CD4-positive, alpha-beta T cell treated with Interleukin-21 for 1 hour (primary cell): ENCODE data around the gene TMX1.
"Not testable (repeated sequence)": the region's sequence is repeated elsewhere in the genome, so short reads cannot be mapped to it uniquely, and the experiment has no call there.

Source experiments
- DNase-seq: peaks from one replicate; pipeline ENCODE4 v3.0.0-alpha.2; 2020

TMX1 gene, protein sequence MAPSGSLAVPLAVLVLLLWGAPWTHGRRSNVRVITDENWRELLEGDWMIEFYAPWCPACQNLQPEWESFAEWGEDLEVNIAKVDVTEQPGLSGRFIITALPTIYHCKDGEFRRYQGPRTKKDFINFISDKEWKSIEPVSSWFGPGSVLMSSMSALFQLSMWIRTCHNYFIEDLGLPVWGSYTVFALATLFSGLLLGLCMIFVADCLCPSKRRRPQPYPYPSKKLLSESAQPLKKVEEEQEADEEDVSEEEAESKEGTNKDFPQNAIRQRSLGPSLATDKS

DNA sequence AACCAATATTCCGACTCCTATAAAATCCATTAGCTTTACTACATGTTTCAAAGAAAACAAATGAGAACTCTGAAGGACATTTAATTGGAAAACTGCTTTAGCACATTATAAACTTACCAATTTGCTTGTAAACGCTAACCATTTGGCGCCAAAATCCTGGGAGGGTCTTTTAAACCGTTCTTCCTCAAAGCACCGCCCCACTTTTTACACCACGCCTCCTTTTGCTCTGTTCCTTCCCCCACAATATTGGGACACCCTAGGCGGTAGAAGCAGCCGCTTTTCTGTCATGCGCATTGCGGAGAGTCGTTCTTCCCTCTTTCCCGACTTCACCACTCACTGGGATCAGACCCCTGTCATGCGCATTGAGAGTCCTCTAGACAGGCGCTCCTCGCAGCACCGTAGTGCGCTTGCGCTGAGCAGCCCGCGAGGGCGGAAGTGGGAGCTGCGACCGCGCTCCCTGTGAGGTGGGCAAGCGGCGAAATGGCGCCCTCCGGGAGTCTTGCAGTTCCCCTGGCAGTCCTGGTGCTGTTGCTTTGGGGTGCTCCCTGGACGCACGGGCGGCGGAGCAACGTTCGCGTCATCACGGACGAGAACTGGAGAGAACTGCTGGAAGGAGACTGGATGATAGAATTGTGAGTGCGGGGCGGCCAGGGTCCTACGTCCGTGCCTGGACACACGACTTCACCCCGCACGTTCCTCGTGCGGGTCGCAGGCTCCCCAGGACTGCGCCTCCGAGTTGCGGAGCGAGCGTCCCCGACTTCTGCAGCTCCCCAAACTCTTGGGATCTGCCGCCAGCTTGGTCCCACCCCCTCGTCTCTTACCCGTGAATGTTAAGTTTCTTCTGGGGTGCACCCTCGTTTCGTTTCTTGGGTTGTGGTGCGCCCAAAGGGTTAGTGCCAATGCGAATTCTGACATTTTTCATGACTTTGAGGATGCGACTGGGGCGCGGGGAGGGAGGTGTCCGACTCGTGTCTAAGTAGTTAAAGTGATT, at the start of gene TMX1:
TMX1 (plus strand) TSS at position 435 of the 991 bp plus-strand sequence; CDS start at position 481, 46 bp downstream.
- peak; percentile 90 for DNase-seq

DNA sequence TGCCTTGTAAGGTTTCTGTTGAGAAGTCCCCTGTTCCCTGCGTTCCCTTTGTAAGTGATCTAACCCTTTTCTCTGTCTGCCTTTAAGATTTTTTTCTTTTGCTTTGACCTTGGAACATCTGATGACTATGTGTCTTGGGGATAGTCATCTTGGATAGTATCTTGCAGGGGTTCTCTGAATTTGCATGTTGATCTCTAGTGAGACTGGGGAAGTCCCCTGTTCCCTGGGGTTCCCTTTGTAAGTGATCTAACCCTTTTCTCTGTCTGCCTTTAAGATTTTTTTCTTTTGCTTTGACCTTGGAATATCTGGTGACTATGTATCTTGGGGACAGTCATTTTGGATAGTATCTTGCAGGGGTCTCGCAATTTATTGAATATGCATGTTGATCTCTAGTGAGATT, 38.2 kb upstream of the TMX1 start:
- no peak for DNase-seq

DNA sequence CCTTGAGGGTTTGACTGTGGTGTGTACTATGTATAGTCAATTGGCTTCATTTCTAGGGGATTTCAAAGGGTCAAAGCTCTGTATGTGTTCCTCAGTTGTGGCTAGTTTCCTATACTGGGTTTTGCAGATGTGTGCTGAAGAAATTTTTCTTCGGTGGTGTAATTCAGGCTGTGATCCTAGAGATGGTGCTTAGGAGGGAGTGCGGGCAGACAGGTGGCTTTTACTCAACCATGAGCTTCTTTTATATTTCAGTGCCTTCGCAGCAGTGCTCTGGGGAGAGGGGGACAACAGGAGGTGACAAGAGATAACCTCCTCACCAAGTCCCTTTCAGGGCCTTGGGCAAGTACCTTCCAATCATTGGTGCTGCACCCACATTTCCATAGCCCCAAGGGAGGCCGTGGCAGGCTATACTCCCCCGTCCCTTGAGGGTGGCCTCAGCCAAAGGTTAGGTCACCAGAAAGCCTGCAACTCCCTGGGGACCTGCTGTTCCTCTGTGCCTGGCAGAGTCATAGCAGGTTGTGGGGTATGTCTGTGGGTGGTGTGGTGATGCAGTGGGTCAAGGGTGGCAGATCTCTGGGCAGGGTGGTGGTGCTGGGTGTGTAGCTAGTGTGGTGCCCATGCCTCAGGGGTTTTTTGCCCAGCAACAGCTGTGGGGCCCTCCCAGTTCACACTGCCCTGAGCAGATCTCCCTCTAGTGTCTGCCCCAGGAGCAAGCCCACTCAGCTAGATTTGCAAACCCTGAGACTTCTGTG, 37.0 kb upstream of the TMX1 start:
- DNase-seq = no peak

DNA sequence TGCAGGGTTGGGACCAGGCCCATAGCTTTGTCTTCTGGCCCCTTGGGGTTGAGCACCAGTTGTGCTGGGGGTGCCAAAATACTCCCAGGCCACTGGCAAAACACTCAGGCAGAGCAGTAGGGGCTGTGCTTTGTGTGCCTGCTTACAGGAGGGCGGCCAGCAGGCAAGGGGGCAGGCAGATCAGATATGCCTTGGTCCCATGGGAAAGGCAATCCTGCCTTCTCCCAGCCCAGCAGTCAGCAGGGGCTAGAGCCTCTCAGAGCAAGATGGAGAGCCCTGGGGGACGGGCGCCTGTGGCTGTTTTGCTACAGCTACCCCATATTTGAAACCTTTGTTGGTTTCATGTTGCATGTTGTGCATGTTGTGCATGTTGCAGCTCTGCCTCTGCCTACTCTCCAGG, 36.2 kb upstream of the TMX1 start:
- DNase-seq = no peak

DNA sequence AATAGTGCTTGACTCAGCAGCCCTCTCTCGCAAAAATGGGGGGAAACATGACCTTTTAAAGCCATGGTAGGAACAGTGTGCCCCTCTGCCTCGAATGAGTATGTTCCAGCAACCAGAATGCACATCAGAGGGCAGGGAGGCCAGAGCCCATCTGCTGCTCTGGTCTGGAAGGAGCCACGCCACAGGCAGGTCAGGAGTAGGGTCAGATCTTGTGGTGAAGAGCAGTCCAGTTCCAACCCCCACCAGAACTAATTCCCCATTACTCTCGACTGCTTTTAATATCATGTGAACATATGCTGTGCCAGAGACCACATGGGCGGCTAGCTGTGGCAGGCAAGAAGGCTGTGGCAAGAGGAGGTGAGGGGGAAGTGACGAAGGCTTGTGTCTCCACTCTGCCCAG, 34.6 kb upstream of the TMX1 start:
- DNase-seq = no peak

DNA sequence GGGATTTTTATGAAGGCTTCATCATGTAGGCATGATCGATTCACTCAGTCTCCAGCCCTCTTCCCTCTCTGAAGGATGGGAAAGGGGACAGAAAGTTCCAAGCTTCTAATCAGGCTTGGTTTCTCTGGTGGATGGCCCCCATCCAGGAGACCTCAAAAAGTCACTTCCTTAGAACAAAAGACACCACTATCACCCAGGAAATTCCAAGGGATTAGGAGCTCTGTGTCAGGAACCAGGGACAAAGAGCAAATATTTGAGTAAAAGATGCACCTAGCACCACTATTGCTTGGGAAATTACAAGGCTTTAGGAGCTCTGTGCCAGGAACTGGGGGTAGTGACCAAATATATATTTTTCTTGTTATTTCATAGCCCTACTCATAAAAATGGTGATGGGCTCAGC, 33.6 kb upstream of the TMX1 start:
- DNase-seq = no peak

DNA sequence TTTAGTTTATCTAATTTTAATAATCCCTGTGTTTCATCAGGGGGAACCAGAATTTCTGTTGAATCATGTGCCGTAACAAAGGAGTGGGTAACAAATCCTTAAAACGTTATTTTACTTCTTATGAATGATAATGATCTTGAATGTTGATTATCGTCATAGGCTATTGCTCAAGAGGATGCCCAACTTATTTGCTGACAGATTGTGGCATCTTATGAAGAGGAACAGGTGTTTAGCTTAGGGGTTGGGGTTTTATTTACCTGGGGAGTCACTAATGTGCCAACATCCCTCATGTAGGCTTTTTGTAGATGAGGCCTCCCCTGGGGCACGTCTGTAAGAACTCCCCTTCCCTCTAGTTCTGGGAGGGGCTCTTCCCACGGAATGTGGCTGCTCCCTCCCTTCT, 32.4 kb upstream of the TMX1 start:
- DNase-seq = no peak

DNA sequence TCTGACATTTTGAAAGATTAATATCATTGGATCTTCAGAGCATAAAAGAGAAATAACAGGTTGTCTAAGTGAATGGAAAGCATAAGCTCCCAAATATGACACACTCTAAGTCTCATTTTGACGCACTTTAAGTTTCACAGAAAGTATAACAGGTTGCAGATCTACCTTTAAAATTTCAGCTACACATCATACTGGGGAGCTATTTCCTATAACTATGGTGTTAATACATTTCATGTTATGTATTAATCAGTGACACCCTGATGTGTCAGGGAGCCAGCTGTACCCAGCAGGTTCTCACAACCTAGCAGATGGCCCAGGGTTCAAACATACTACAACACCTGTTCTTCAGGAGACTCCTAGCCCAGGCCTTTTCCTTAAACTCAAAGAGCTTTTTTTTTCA, 31.1 kb upstream of the TMX1 start:
- no peak for DNase-seq

DNA sequence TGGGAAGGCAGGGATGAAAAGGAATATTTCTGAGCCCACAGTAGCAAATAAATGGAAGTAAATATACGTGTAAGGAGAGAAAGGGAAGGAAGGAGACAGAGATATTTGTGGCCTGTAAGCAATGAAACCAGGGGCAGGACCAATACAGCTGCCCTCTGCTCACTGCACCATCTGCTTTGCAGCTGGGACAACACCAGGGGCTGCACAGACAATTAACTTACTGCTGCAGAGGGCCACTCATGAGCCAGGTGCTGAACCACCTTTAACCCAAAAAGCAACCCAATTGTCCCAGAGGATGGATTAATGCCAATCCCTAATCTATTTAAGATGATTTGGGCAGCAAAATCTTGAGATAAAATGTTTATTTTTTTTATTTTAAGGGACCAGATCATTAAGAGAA, 30.6 kb upstream of the TMX1 start:
- DNase-seq = no peak

DNA sequence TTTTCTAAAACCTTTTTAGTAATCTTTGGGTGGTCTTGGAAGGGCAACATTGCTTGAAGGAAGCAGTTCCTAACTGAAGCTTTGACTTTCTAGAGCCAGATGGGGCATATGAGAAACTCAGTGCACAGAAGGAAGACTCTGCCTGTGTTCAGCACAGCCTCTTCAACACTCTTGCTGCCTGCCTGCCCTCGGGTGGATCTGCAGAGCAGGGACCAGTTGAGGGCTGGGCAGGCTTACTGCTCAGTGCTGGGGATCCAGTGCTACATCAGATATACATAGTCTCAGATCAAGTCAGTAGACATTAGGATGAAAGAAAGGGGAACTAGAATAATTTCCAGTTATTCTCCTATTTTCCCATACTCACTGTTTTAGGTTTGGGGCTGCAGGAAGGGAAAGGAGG, 29.5 kb upstream of the TMX1 start:
- no peak for DNase-seq

DNA sequence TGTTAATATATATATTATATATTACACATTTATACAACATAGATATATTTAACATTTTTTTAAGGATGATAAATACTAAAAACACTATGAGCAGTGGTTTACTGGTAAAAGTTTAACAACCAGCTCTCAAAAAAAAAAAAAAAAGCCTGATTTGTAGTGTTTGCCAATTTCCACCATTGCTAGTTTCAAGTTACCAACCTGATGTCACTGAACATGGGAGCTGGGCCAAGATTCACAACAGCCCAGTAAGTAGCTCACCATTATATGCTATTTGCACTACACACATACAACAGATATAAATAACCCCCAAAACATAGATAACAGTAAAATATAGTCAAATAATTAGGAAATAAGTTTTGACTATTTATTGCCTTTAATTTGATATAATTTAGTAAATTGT, 28.9 kb upstream of the TMX1 start:
- DNase-seq = no peak

DNA sequence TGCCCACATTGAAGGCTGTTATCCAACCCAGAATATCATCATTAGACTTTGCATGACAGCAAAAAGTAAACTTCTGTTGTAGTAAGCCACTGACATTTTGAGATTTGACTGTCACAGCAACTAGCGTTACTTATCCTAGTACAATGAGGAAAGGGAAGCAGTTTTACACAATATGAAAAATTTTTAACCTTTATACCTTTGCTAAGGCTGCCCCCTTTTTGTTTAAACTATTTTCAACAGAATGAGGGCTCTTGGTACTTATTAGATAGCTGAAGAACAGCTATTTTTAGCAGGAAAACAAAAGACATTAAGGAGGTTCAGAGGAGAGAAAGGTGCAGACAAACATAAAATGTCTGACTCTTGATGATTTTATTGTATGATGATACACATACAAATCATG, 23.4 kb upstream of the TMX1 start:
- no peak for DNase-seq

DNA sequence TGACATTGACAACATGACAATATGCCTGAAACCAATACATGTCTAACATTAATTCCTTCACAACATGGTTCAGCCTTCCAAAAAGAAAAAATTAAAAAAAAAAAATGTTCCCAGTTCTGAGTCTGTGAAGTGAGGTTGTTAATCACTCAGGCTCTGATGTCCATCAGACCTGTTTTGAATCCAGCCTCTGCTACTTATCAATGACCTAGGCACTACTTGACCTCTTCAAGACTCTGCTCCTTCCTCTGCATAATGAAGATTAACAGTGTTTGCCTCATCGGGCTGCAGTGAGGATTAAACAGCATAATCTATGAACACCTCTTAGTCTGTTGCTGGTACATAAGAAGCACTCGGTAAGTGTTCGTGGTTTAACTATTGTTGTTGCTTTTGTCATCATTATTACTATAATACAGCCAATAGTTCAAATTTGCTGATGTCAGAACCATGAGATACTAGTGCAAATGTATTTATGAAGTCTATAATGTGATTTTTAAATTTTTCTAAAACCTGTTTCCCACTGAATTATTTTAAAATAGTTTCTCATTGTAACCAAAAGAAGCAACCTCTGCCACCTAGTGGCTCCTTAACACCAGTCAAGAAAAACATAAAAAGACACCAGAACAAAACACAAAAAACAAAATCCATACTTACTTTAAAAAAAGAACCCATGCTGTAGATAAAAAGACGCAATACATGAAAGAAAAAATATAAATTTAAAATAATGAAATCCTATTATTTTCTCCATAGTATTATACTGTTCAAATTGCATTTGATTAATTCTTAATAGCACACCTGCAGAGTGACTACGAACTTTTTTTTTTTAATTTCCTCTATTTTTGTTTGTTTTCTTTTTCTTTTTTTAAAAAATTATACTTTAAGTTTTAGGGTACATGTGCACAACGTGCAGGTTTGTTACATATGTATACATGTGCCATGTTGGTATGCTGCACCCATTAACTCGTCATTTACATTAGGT, 20.3 kb upstream of the TMX1 start:
- DNase-seq = no peak

DNA sequence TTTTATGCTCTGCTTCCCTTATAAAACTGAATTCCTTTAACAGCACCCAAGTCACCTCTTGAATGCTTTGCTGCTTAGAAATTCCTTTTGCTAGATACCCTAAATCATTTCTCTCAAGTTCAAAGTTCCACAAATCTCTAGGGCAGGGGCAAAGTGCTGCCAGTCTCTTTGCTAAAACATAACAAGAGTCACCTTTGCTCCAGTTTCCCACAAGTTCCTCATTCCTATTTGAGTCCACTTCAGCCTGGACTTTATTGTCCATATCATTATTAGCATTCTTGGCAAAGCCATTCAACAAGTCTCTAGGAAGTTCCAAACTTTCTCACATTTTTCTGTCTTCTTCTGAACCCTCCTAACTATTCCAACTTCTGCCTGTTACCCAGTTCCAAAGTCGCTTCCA, 16.6 kb upstream of the TMX1 start:
- DNase-seq = not testable (repeated sequence)

DNA sequence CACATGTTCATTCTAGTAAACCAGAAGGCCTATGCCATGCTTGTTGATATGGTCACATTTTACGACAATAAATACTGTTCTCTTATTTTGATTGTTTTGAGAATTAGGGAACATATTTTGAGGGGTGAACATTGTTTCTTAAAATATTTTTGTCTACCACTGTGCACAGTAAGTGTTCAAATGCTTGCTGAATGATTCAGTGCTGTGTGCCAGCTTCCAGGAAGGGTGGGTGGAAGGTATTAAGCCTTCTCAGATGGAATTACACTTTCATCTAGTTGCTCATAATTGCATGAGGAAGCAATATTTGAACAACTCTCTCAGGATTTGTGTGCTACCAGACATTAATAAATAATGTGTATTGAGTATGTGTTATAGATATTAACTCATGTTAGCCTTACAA, 15.5 kb upstream of the TMX1 start:
- no peak for DNase-seq

DNA sequence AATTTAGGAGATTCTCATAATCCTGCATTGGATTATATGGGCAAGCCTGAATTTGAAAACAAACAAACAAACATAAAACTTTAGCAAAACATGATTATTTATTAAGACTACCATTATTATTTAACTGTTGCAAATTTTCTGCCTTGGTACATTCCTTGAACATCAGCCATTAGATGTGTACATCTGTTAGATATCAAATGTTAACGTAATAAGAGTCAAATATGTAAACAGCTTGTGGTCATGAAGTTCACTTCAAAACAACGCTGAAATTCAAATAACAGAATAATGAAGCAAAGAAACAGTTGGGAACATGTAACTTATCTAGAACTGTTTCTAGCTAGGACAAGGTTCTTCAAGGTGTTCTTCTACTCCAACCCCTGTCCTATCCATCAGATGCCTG, 14.3 kb upstream of the TMX1 start:
- DNase-seq = no peak

DNA sequence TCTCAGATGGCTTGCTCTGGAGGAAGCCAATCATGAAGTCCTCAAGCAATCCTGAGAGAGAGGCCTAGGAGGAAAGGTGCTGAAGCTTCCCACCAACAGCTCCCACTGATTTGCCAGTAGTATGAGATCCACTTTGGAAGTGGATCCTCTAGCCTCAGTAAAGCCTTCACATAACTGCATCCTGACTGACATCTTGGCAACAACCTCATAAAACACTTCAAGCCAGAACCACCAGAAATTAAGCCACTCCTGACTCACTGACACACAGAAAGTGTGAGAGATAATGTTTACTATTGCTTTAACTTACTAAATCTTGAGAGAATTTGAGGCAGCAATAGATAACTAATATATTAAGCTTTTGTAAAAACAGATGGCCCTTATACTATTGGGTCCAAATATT, 11.7 kb upstream of the TMX1 start:
- no peak for DNase-seq

DNA sequence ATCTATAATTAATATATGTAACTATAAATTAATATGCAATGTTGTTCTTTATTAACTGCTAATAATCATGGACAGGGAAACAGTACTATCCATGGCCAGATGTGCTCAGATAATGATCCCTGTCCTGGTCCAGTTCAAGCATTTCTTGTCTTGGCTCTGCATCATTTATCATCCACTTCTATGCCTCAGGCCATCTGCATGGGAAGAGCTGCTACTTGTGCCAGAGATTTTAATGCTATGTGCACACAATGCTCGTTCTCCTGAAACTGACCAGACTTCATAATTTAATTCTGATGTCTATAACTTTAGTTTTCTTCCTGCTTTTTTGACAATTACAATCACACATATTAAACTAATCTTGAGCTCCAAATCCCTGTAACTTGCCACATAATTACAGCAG, 11.2 kb upstream of the TMX1 start:
- no peak for DNase-seq

DNA sequence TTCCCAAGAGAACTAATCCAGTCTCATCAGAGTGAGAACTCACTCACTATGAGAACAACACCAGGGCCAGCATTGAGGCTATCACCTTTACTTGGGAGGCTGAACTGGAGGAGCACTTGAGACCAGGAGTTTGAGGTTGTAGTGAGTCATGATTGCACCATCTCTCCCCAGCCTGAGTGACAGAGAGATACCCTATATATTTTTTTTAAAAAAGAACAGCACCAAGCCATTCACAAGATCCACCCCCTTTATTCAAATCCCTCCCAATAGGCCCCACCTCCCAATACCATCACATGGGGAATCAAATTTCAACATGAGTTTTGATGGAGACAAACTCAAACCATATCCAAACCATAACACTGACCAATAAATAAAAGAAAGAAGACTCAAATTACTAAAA, 3.7 kb upstream of the TMX1 start:
- DNase-seq = no peak

DNA sequence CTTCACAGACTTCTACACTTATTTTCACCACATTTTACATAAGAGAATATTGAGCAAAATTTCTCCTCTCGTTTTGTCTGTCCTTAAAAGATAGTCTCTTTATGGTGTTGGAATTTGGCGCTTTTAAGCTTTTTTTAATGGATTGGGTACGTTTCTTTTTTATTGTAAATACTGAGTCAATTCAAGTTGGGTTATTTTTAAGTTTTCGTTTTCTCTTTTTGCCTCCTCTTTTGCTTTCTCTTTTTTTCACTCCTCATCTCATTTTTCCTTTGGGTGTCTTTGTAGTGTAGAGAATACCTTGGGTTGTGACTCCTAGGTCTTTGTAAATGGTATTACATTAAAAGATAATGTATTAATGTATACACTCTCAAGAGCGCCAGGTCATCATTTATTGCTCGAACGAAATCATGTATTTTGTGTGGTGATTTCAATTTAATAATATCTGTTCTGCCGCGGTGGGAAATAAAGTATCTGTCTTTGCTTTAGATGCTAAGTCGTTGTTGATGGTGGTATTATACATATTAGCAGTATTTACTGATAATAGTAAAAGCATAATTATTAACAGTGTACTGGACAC, 845 bp downstream of the TMX1 start:
- no peak for DNase-seq

DNA sequence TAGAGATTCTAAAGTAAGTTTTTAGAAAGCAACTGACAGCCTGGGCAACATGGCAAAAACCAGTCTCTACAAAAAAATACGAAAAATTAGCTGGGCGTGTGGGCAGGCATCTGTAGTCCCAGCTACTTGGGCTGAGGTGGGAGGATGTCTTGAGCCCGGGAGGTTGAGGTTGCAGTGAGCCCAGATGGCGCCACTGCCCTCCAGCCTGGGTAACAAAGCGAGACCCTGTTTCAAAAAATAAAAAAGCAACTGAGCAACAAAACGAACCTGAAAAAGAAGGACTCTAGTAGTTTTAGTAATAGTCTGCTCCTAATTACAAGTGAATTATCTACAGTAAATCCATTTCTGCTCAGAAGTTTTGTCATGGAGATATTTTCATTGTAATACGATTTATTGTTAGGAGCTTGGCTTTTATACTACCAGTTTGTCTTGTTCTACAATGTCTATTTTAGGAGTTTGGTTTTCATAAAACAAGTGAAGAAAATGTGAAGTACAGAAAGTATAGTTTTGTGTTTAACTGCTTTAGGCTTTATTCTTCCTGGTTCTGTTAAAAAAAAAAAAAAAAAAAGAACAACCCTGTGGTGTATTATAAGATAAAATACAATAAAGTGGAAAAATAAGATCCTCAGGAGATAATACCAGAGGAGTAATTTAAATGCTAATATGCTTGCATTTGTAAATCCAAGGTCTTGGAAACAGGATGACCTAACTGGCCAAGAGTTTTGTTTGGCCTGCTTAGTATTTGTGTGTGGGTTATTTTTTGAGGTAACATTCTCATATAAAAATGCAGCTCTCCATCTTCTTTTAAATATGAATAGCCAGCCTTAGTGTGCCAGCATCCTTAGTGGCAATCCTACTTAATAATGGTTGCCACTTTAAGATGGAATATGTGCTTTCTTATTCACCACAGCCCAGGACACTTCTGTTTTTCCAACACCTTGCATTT, 2.8 kb downstream of the TMX1 start:
- DNase-seq = no peak
